NT2/D1 (cell line): ENCODE results near the gene ZNF438.

Experiments
- SUZ12 ChIP-seq: IDR thresholded peaks from 2 replicates; pipeline ENCODE4 v1.6.1; 2011; ENCODE audit not compliant: insufficient read length, insufficient read depth; ENCODE audit errors: extremely low read depth
- YY1 ChIP-seq: IDR thresholded peaks from 2 replicates; pipeline ENCODE4 v1.6.1; 2011; ENCODE audit not compliant: insufficient read length, insufficient read depth
- ZNF274 ChIP-seq: IDR thresholded peaks from 2 replicates; pipeline ENCODE4 v1.6.1; 2011; ENCODE audit warnings: mild to moderate bottlenecking, low read depth, low read length

DNA sequence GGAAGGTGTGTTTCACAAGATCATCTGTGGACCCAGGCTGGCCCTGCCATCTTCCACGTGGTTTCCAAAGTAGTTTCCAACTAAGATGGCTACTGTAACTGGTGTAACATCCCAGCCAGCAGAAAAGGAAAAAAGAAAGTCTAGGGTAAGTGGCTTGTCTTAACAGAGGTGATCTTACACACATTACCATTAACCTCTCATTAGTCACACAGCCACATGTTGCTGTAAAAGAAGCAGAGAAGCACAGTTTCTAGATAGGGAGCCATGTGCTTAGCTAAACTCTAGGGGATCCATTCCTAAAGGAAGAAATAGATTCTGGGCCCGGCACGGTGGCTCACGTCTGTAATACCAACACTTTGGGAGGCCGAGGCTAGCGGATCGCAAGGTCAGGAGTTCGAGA, 54.3 kb downstream of the ZNF438 start:
- TF ChIP-seq YY1 (no peak), ZNF274 (no peak), SUZ12 (no peak)
